H4 (cell line): ENCODE data around the gene NRXN2. TPM values are rescaled to one million over a fixed set of nuclear protein-coding genes. Genes with fewer than 3 reads are reported as not detected.

Source experiments
- DNase-seq: peaks from one replicate; pipeline ENCODE4 v3.0.0-alpha.2; 2015; ENCODE audit warnings: low spot score
- total RNA-seq: library from RNA; depleted of rRNA; stranded (reverse); fragments of >200 nt; shearing (Covaris generic); gene quantifications from 2 replicates; pipeline ENCODE4 v1.2.3, GENCODE V29; 2014

The NRXN2 gene
- total RNA-seq, 1 experiment from 2014 or later: 0.17 TPM

GRCh38 chr11:64628596-64628995 lies 94.4 kb downstream of the NRXN2 start:
- no peak for DNase-seq

GRCh38 chr11:64627371-64627770 lies 95.6 kb downstream of the NRXN2 start:
- DNase-seq: no peak

- no peak for DNase-seq
Measured at GRCh38 chr11:64626637-64627036, 96.4 kb downstream of the NRXN2 start.

GRCh38 chr11:64624883-64625481 lies 98.0 kb downstream of the NRXN2 start:
- DNase-seq: no peak

- DNase-seq: no peak
Measured at GRCh38 chr11:64622681-64623080, 100.3 kb downstream of the NRXN2 start.

GRCh38 chr11:64621283-64622019 lies 101.5 kb downstream of the NRXN2 start:
- DNase-seq: no peak

- no peak for DNase-seq
Measured at GRCh38 chr11:64620381-64620971, 102.5 kb downstream of the NRXN2 start.

GRCh38 chr11:64619811-64620380 lies 103.1 kb downstream of the NRXN2 start:
- peak; percentile 37 for DNase-seq

- no peak for DNase-seq
Measured at GRCh38 chr11:64619196-64619595, 103.8 kb downstream of the NRXN2 start.

GRCh38 chr11:64616817-64617216 lies 106.2 kb downstream of the NRXN2 start:
- no peak for DNase-seq

GRCh38 chr11:64614917-64615316 lies 108.1 kb downstream of the NRXN2 start:
- no peak for DNase-seq

- DNase-seq: no peak
Measured at GRCh38 chr11:64613648-64614047, 109.3 kb downstream of the NRXN2 start.

GRCh38 chr11:64611869-64612646 lies 110.9 kb downstream of the NRXN2 start:
- no peak for DNase-seq

GRCh38 chr11:64611176-64611575 lies 111.8 kb downstream of the NRXN2 start:
- no peak for DNase-seq

GRCh38 chr11:64610596-64610995 lies 112.4 kb downstream of the NRXN2 start:
- DNase-seq: no peak

GRCh38 chr11:64609436-64610047 lies 113.5 kb downstream of the NRXN2 start:
- no peak for DNase-seq

- DNase-seq: no peak
Measured at GRCh38 chr11:64608636-64609035, 114.4 kb downstream of the NRXN2 start.

GRCh38 chr11:64608046-64608445 lies 115.0 kb downstream of the NRXN2 start:
- no peak for DNase-seq

- DNase-seq: no peak
Measured at GRCh38 chr11:64607381-64607985, 115.5 kb downstream of the NRXN2 start.

- no peak for DNase-seq
Measured at GRCh38 chr11:64606796-64607380, 116.1 kb downstream of the NRXN2 start.
